Neural progenitor cell (in vitro differentiated cells): ENCODE results near the gene USP48.

ENCODE experiments used
- EZH2 ChIP-seq: fragments of 200-600 bp; sonication (generic); IDR thresholded peaks from 2 replicates; pipeline ENCODE4 v1.6.1; 2017; ENCODE audit warnings: antibody characterized with exemption, mild to moderate bottlenecking, moderate library complexity
- EZH2phosphoT487 ChIP-seq: fragments of 200-600 bp; sonication (generic); IDR thresholded peaks from 2 replicates; pipeline ENCODE4 v1.6.1; 2017; ENCODE audit warnings: antibody characterized with exemption
- TF ChIP-seq, protein P1 (sequence below): fragments of 200-600 bp; sonication (generic); IDR thresholded peaks from 2 replicates; pipeline ENCODE4 v1.5.1; 2017; ENCODE audit warnings: antibody characterized with exemption, mild to moderate bottlenecking

DNA sequence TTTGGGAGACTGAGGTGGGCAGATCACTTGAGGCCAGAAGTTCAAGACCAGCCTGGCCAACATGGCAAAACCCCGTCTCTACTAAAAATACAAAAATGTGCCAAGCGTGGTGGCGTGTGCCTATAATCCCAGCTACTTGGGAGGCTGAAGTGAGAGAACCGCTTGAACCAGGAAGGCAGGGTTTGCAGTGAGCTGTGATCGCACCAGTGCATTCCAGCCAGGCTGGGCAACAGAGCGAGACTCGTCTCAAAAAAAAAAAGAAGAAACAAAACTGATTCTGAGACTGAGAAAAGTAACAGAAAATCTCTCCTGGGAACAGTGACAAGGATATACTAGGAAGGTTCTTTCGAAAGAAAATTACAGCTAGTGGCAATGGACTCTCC, 20.9 kb downstream of the USP48 start:
- TF ChIP-seq, protein P1, sequence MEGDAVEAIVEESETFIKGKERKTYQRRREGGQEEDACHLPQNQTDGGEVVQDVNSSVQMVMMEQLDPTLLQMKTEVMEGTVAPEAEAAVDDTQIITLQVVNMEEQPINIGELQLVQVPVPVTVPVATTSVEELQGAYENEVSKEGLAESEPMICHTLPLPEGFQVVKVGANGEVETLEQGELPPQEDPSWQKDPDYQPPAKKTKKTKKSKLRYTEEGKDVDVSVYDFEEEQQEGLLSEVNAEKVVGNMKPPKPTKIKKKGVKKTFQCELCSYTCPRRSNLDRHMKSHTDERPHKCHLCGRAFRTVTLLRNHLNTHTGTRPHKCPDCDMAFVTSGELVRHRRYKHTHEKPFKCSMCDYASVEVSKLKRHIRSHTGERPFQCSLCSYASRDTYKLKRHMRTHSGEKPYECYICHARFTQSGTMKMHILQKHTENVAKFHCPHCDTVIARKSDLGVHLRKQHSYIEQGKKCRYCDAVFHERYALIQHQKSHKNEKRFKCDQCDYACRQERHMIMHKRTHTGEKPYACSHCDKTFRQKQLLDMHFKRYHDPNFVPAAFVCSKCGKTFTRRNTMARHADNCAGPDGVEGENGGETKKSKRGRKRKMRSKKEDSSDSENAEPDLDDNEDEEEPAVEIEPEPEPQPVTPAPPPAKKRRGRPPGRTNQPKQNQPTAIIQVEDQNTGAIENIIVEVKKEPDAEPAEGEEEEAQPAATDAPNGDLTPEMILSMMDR: no peak
- no peak for TF ChIP-seq EZH2phosphoT487
- TF ChIP-seq EZH2: no peak
